ENCODE data around the gene CRISP3.
"Not testable (repeated sequence)": the region's sequence is repeated elsewhere in the genome, so short reads cannot be mapped to it uniquely, and the experiment has no call there.

Gene CRISP3
- 0 reads per million in 2 donors for total RNA-seq

GRCh38 chr6:49744259-49744658 is at the start of gene CRISP3:
Gene CRISP3 (minus strand): TSS chr6:49744388. CDS start chr6:49744367, 21 bp downstream.
- DNase-seq, result no peak

GRCh38 chr6:49790341-49790740 is 46.2 kb upstream of the CRISP3 start:
- DNase-seq, result no peak

GRCh38 chr6:49787176-49787575 is 43.0 kb upstream of the CRISP3 start, which contains the start of gene PGK2:
Gene PGK2 (minus strand): TSS chr6:49787285. CDS start chr6:49787187, 98 bp downstream.
- no peak for DNase-seq

GRCh38 chr6:49784272-49784671 is 40.1 kb upstream of the CRISP3 start:
- DNase-seq, result no peak

- no peak for DNase-seq
Observed at GRCh38 chr6:49782725-49783124, 38.5 kb upstream of the CRISP3 start.

GRCh38 chr6:49782293-49782692 is 38.1 kb upstream of the CRISP3 start:
- no peak for DNase-seq

- DNase-seq, result no peak
Observed at GRCh38 chr6:49776444-49776843, 32.3 kb upstream of the CRISP3 start.

GRCh38 chr6:49775043-49775442 is 30.9 kb upstream of the CRISP3 start:
- no peak for DNase-seq

- DNase-seq, result no peak
Observed at GRCh38 chr6:49772285-49772684, 28.1 kb upstream of the CRISP3 start.

GRCh38 chr6:49766762-49767161 is 22.6 kb upstream of the CRISP3 start:
- DNase-seq, result no peak

- no peak for DNase-seq
Observed at GRCh38 chr6:49764571-49765236, 20.5 kb upstream of the CRISP3 start.

GRCh38 chr6:49743429-49743828 is 759 bp downstream of the CRISP3 start:
- no peak for DNase-seq

GRCh38 chr6:49739423-49739822 is 4.8 kb downstream of the CRISP3 start:
- DNase-seq, result no peak

- DNase-seq, result no peak
Observed at GRCh38 chr6:49736017-49736508, 8.1 kb downstream of the CRISP3 start.

GRCh38 chr6:49733680-49734079 is 10.5 kb downstream of the CRISP3 start:
- DNase-seq, result no peak

GRCh38 chr6:49732781-49733180 is 11.4 kb downstream of the CRISP3 start:
- DNase-seq, result no peak

- DNase-seq, result no peak
Observed at GRCh38 chr6:49730251-49730650, 13.9 kb downstream of the CRISP3 start.

GRCh38 chr6:49723917-49724316 is 20.3 kb downstream of the CRISP3 start:
- DNase-seq, result not testable (repeated sequence)

GRCh38 chr6:49721297-49721696 is 22.9 kb downstream of the CRISP3 start:
- DNase-seq, result no peak

- no peak for DNase-seq
Observed at GRCh38 chr6:49720372-49720771, 23.8 kb downstream of the CRISP3 start.

- no peak for DNase-seq
Observed at GRCh38 chr6:49713346-49713745, 30.8 kb downstream of the CRISP3 start, which contains the start of gene CRISP2. Gene CRISP2 (minus strand): TSS chr6:49713543. CDS start chr6:49709196, 4,347 bp downstream.

- no peak for DNase-seq
Observed at GRCh38 chr6:49698478-49698877, 45.7 kb downstream of the CRISP3 start.

GRCh38 chr6:49693512-49693911 is 50.7 kb downstream of the CRISP3 start:
- no peak for DNase-seq

- DNase-seq, result no peak
Observed at GRCh38 chr6:49692534-49692933, 51.7 kb downstream of the CRISP3 start.
